ENCODE data around the gene CALN1. TPM values are rescaled to one million over a fixed set of nuclear protein-coding genes. Genes with fewer than 3 reads are reported as not detected.

The CALN1 gene
- polyA plus RNA-seq, 3 donors = under 0.01 TPM; not detected in 2

GRCh38 chr7:72190146-72190545 lies 222.0 kb downstream of the CALN1 start:
- Mint-ChIP-seq H3K27ac (no peak overlapping the region), H3K9me3 (peaks cover 0 to 6% (median 2%) of the 10 kb centered on the region in 7 donors), H3K27me3 (ENCODE audit: low read depth in 3 of 3) (no peaks in the 10 kb centered on the region), H3K36me3 (no peaks in the 10 kb centered on the region), H3K4me3 (no peak overlapping the region), H3K4me1 (no peaks in the 10 kb centered on the region)
- no peak overlapping the region for H3K9ac ChIP-seq (ENCODE audit: insufficient read depth, low read length, poor library complexity, severe bottlenecking)
- no peak overlapping the region for H3K4me3 ChIP-seq (replicated peaks in 1 of 3; ENCODE audit: low read depth in 2 of 3, low read length in 3 of 3)
- intact Hi-C loops (cut with micrococcal nuclease) = no loop called here
- H3K9me3 ChIP-seq (replicated peaks in 1 of 2; ENCODE audit: control insufficient read depth in 1 of 2, insufficient read depth in 1 of 2, low read length in 2 of 2) = no peaks in the 10 kb centered on the region
- no peaks in the 10 kb centered on the region for H3K27me3 ChIP-seq (ENCODE audit: control insufficient read depth in 2 of 2, insufficient read depth in 2 of 2, low read length in 2 of 2)
- H2AFZ ChIP-seq (ENCODE audit: insufficient read depth, low read depth, low read length, poor library complexity, severe bottlenecking) = no peak overlapping the region
- H3K4me1 ChIP-seq (ENCODE audit: control insufficient read depth in 1 of 2, insufficient read depth in 2 of 2, low read length in 2 of 2) = no peaks in the 10 kb centered on the region
- DNase-seq = no peak
- no peak overlapping the region for H3K4me2 ChIP-seq (replicated peaks; ENCODE audit: extremely low read depth, low read length, poor library complexity, severe bottlenecking)
- H3K79me2 ChIP-seq (ENCODE audit: insufficient read depth, low read length) = no peaks in the 10 kb centered on the region
- TF ChIP-seq CTCF (IDR thresholded peaks at IDR 0.05) = no peak
- no peaks in the 10 kb centered on the region for H3K36me3 ChIP-seq (replicated peaks in 1 of 2; ENCODE audit: control insufficient read depth in 1 of 2, insufficient read depth in 2 of 2, low read length in 2 of 2)
- WGBS (ENCODE audit: insufficient coverage) = 95% methylated on average over 7 of the region's 8 CpGs
- no peaks in the 10 kb centered on the region for H4K20me1 ChIP-seq (ENCODE audit: insufficient read depth, low read length)
- H3K27ac ChIP-seq (ENCODE audit: low read depth in 1 of 2, low read length in 2 of 2) = no peak overlapping the region

GRCh38 chr7:72187179-72187578 lies 225.0 kb downstream of the CALN1 start:
- no peaks in the 10 kb centered on the region for H3K36me3 ChIP-seq (replicated peaks in 1 of 2; ENCODE audit: control insufficient read depth in 1 of 2, insufficient read depth in 2 of 2, low read length in 2 of 2)
- H3K9me3 Mint-ChIP-seq = peaks cover 0 to 5% (median 2%) of the 10 kb centered on the region in 7 donors
- H3K4me1 Mint-ChIP-seq = no peaks in the 10 kb centered on the region
- H3K79me2 ChIP-seq (ENCODE audit: insufficient read depth, low read length) = no peaks in the 10 kb centered on the region
- no peak overlapping the region for H3K27ac Mint-ChIP-seq
- H3K4me3 Mint-ChIP-seq = no peak overlapping the region
- no peaks in the 10 kb centered on the region for H4K20me1 ChIP-seq (ENCODE audit: insufficient read depth, low read length)
- H3K9me3 ChIP-seq (replicated peaks in 1 of 2; ENCODE audit: control insufficient read depth in 1 of 2, insufficient read depth in 1 of 2, low read length in 2 of 2) = no peaks in the 10 kb centered on the region
- H3K36me3 Mint-ChIP-seq = no peaks in the 10 kb centered on the region
- H2AFZ ChIP-seq (ENCODE audit: insufficient read depth, low read depth, low read length, poor library complexity, severe bottlenecking) = no peak overlapping the region
- H3K4me2 ChIP-seq (replicated peaks; ENCODE audit: extremely low read depth, low read length, poor library complexity, severe bottlenecking) = no peak overlapping the region
- intact Hi-C loops (cut with micrococcal nuclease) = no loop called here
- H3K27me3 Mint-ChIP-seq (ENCODE audit: low read depth in 3 of 3) = no peaks in the 10 kb centered on the region
- no peaks in the 10 kb centered on the region for H3K27me3 ChIP-seq (ENCODE audit: control insufficient read depth in 2 of 2, insufficient read depth in 2 of 2, low read length in 2 of 2)
- no peaks in the 10 kb centered on the region for H3K4me1 ChIP-seq (ENCODE audit: control insufficient read depth in 1 of 2, insufficient read depth in 2 of 2, low read length in 2 of 2)
- H3K27ac ChIP-seq (ENCODE audit: low read depth in 1 of 2, low read length in 2 of 2) = no peak overlapping the region
- TF ChIP-seq CTCF (IDR thresholded peaks at IDR 0.05) = no peak
- 88% methylated on average over 1 of the region's 4 CpGs for WGBS (ENCODE audit: insufficient coverage)
- DNase-seq = no peak
- H3K4me3 ChIP-seq (replicated peaks in 1 of 3; ENCODE audit: low read depth in 2 of 3, low read length in 3 of 3) = no peak overlapping the region
- H3K9ac ChIP-seq (ENCODE audit: insufficient read depth, low read length, poor library complexity, severe bottlenecking) = no peak overlapping the region

Measured in CD14-positive monocyte (primary cell).